ENCODE measurements around the gene PERM1.

- TF ChIP-seq CTCF (conservative IDR thresholded peaks at IDR 0.05; ENCODE audit: low read length) (no peak), EZH2phosphoT487 (IDR thresholded peaks at IDR 0.05; ENCODE audit: borderline replicate concordance, low read depth, low read length) (no peak)
Observed at GRCh38 chr1:997713-997992, 15.8 kb upstream of the PERM1 start.
